ENCODE data around the gene PCNA.

GRCh38 chr20:5128886-5129285 lies 9.1 kb upstream of the PCNA start:
- TF ChIP-seq TAF1 (IDR thresholded peaks at IDR 0.05; ENCODE audit: borderline replicate concordance, low read depth, low read length) (no peak), POLR2AphosphoS5 (IDR thresholded peaks at IDR 0.05; ENCODE audit: low read depth, low read length) (no peak), POLR2A (IDR thresholded peaks at IDR 0.05; ENCODE audit: low read depth, low read length) (no peak)
